HG03139 (cell line): Measurements from ENCODE around the gene RRH.

Experiments
- ATAC-seq: cut with Tn5 transposase; IDR thresholded peaks from one replicate; pipeline ENCODE4 v1.9.1; 2021; ENCODE audit not compliant: unreplicated experiment

RRH gene

GRCh38 chr4:109879636-109880314 lies 52.0 kb downstream of the RRH start:
- no peak for ATAC-seq

- ATAC-seq = no peak
These were observed 58.5 kb downstream of the RRH start for GRCh38 chr4:109886303-109886702.

GRCh38 chr4:109887071-109887470 lies 59.3 kb downstream of the RRH start:
- no peak for ATAC-seq

- no peak for ATAC-seq
These were observed 62.3 kb downstream of the RRH start for GRCh38 chr4:109890076-109890475.
